ENCODE results near the gene LSAMP.

The LSAMP gene

DNA sequence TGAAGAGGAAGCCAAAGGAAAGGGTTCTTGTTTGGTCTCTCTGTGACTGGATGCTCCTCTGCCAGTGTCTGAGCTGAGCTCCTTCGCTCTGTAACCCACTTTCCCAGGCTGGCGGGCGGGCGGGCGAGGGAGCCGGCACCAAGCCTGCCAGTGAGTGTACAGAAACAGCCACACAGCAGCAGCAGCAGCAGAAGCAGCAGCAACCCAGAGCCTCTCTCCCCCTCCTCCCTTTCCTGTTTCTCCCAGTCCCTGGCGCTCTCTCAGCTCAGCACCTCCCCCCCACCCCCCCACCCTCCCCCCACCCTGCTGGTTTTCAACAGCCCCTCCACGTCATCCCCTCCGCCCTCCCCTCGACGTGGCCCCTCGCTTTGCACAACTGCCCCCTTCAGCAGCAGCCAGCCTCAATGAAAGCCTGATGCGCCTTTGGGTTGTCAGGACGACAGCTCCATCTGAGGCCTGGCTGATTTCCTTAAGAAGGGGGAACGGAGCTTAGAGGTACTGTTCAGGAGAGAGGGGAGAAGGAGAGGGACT, at the start of gene LSAMP:
TSS of gene LSAMP (minus strand) at position 177 of the 531 bp plus-strand sequence.
- no peak for FAIRE-seq

DNA sequence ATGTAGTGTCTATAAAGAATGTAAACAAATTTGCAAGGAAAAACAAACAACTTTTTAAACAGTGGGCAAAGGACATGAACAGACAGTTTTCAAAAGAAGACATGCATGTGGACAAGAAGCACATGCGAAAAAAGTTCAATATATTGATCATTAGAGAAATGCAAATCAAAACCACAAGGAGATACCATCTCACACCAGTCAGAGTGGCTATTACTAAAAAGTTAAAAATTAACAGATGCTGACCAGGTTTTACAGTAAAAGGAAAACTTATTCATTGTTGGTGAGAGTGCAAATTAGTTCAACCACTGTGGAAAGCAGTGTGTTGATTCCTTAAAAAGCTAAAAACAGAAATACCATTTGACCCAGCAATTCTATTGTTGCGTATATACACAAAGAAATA, 47.1 kb upstream of the LSAMP start:
- no peak for FAIRE-seq

DNA sequence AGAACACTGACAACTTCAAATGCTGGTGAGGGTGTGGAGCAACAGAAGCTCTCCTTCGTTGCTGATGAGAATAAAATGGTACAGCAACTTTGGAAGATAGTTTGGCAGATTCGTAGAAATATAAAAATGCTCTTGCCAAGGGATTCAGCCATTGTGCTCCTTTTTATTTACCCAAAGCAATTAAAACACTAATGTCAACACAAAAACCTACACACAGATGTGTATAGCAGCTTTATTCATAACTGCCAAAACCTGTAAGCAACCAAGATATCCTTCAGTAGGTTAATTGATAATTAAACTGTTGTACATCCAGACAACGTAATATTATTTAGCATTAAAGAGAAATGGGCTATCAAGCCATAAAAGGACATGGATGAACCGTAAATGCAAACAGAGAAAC, 37.8 kb upstream of the LSAMP start:
- no peak for FAIRE-seq

GRCh38 chr3:116476691-116477090, 31.4 kb upstream of the LSAMP start:
- no peak for FAIRE-seq

DNA sequence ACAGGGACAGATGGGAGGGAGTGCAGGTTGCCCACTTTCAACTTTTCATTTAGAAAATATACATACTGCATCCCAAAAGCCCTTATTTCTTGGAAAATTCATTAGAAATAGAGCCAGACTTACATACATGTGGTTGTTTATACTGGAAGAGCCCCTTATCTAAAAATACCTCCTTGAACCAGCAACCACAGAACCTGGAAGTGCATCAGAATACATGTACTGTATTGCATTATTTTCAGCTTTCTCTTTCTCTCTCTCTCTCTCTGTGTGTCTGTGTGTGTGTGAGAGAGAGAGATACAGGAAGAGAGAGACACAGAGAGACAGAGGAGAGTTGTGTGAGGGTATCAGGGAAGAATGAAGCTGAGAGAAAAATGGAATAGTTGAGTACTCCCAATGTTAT, 29.5 kb upstream of the LSAMP start:
- FAIRE-seq = no peak

DNA sequence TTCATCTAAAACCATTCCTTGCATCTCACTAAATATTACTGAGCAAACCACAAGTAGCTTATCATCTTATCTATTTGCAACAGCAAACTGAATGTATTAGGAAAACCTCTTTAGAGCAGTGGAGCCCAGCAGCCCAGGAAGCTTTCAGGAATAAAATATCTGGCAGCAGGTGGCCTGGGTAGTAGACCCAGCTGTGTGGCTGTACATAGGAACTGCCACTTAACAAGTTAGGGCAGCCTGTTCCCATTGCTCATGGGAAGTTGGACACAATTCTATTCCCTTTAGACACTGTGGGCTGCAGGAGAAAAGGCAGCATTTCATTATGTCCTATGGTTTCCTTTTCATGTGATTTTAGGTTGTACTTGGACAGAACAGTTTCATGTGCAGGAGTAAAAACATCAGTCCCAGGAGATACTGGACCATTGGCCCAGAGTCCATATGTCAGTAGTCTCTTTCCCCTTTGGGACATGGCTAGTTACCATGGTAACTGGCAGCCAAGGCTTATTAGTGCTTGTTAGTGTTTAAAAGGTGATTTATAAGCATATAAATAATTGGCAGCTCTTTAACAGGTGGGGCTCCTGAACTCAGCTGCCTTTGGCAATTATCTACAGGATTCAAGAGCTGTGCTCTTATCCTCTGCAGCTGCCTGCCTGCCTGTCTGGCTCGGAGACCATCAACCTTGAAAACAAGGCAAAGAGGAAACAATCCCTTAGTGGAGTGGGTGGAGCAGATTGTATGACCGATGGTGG, 28.9 kb upstream of the LSAMP start:
- no peak for FAIRE-seq

GRCh38 chr3:116473602-116474001, 28.3 kb upstream of the LSAMP start:
- FAIRE-seq = no peak

DNA sequence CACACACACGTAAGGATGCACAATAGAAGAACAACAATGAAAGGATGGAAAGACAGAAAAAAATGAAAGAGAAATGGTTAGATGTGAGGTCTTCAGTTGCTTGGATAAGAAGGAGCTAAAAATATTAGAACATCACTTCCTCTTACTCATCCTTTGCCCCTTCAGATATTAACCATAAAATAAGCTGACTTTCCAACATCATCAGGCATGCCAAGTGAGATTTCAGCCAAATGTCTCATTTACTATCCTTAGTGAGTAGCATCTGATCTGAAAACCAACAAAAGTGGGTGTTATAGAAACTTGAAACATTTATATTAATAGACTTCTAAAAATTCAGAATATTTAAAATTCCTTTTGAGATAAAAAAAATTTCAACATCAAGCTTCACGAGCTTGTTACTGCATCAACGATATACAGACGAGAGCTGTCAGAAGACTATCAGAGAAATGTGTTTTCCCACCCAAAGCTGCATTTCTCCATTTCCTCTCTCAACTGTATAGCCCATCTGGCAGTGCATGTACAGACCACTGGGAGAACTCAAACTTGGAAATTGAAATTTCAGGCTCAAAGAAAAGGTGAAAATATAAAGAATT, 25.4 kb upstream of the LSAMP start:
- no peak for FAIRE-seq

- FAIRE-seq = no peak
These were observed 24.3 kb upstream of the LSAMP start for GRCh38 chr3:116469546-116469945.

DNA sequence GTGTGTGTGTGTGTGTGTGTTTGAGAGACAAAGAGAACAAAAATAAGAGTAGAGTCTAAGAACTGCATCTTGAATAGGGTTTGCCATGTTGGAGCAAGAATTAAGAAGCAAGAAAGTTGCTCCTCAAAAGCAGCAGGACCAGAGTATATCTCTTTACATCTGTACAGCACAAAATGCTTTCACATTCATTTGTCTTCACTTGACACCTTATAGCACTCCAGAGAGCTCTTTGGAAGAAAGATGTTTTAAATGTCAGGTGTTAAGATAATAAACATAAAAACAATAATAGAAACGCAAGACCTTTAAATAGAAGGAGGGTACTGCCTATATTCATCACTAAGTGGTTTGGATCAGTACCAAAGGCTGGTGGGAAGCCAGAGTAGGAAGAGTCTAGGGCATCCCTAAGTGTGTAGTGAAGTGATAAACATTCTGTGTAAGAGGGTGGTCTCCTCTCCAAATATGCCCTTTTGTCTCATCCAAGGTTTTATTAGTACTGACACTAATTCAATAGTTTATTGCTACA, 19.1 kb upstream of the LSAMP start:
- FAIRE-seq = no peak

- peak; percentile 11 for FAIRE-seq
These were observed 8.5 kb upstream of the LSAMP start for GRCh38 chr3:116453666-116454346.

DNA sequence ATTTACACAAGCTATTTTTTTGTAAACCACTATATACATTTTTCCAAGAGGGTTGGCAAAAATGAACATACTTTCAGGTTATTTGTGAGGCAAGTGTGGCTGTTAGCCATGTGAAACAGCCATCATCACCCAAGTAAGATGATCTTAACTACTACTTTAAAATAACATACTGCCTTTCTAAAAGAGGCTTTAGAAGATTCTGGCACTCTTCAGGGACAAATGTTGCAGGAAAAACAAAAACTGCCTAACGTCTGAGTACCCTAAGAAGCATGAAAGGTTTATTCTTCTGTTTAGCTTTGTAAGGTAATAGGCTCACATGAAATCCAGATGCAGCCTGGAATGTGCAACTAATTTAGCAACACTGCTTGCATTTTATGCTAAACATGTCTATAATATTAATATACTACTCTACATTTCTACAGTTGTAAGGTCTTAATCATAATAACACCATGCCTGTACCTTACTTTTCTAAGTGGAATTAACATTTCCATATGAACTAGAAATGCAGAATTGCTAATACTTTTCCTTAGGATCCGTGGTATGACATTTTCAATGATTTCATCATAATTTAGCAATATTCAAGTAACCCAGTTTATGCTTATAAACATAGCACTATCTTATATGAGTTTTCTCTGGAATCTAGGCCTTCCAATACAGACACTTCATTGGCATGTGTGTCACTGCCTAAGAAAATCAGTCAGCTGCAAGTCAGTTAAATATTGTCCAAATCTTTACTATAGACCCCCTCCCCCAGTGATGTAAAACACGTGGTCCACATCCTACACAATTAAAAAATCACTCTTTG, 4.5 kb upstream of the LSAMP start:
- no peak for FAIRE-seq

GRCh38 chr3:116445990-116446389, 703 bp upstream of the LSAMP start:
- no peak for FAIRE-seq

- no peak for FAIRE-seq
These were observed 422 bp downstream of the LSAMP start for GRCh38 chr3:116444819-116445310.

DNA sequence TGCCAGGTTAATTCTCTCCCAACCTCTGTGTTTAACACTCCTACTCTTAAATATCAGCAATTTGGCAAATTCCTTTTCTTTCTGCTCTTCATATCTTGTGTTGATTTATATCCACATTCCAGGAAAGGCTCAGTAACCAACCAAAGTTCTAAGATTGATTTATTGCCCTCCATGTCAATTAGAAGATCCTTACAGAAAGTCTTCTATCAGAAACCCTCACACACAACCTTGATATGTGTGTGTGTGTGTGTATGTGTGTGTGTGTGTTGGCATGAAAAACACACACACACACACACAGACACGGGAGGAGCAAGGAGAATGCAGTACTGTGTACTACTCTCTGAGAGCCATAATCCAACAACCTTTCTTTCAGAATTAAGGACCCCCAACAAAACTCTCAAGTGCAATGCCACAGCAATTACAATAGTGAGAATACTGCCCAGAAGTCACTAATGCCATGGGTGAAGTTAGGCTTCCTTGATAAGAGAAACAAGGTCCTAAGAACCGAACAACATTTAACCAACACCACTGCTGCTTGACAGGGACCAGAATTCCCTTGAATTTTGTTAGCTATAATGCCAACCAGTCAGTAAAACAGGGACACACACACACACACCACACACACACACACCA, 1.1 kb downstream of the LSAMP start:
- FAIRE-seq = no peak

DNA sequence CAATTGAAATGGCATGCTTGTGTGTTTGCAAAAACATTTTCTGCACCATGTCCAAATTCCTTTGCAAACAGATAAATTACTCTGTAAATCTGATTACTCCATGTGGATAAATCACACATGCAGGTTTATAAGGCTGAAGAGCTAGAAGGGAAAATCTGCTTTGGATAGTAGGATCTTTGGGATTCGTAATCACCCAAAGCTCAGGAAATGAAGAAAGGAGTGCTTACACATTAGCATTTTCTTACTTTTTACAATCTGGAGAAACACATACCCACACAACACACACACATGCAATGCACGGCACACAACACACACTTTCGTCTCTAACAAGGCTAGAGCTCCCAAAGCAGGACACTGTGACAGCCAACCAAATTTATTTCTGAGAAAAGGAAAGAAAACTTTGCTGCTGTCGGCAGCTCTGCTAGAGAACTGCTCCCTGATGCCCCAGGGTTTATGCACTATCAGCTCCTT, 2.1 kb downstream of the LSAMP start:
- no peak for FAIRE-seq

- FAIRE-seq = no peak
These were observed 2.8 kb downstream of the LSAMP start for GRCh38 chr3:116442331-116443021.

DNA sequence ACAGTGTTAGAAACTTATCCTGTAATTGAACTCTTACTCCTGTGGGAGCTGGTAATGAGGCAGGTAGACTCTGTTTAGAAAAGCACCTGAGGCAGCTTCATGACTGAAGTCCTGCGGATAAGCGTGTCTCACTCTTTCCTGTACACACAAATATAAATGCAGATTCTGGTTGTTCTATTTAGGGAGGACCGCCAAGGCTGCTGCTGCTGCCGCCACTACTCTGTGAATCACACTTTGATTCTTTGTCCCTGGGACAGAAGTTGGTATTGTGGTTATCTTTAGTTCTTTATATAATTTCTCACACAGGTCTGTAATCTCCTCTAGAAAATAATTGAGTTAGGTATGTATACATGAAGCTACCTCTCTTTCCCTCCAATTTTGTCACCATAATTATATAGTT, 3.6 kb downstream of the LSAMP start:
- no peak for FAIRE-seq

GRCh38 chr3:116440196-116440595, 5.1 kb downstream of the LSAMP start:
- FAIRE-seq = no peak

DNA sequence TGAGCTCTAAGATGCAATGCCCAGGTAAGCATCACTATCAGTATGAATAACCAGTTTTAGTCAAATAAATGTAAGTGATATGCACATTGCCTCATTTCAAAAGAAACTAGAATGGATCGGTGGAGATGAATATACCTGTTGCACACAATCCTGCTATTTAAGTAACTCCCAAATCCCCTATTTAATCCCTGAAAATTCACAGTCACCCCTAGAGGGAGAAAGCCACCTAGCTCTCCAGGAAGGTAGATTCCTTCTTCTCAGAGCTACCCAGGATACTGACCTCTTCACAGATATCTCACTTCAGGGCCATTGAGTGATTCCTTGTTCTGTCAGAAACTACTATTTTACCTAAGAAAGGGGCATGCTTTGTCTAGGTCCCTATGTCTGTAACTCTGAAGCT, 11.7 kb downstream of the LSAMP start:
- no peak for FAIRE-seq

- FAIRE-seq = no peak
These were observed 12.5 kb downstream of the LSAMP start for GRCh38 chr3:116432795-116433194.
